Measurements from ENCODE around the gene SRF. TPM values are rescaled to one million over a fixed set of nuclear protein-coding genes. Genes with fewer than 3 reads are reported as not detected.
"Not testable (repeated sequence)": the region's sequence is repeated elsewhere in the genome, so short reads cannot be mapped to it uniquely, and the experiment has no call there.

The SRF gene
- total RNA-seq = 55.7 TPM

GRCh38 chr6:43170931-43171706, at the start of gene SRF:
Gene SRF (plus strand): TSS chr6:43171269. CDS start chr6:43171657, 388 bp downstream.
- DNase-seq (ENCODE audit: low spot score) = peak; percentile 100

- no peak for DNase-seq (ENCODE audit: low spot score)
Measured at GRCh38 chr6:43122146-43122545, 48.9 kb upstream of the SRF start.

- no peak for DNase-seq (ENCODE audit: low spot score)
Measured at GRCh38 chr6:43123461-43124314, 47.4 kb upstream of the SRF start.

- DNase-seq (ENCODE audit: low spot score) = no peak
Measured at GRCh38 chr6:43124481-43124880, 46.6 kb upstream of the SRF start.

GRCh38 chr6:43125119-43125518, 46.0 kb upstream of the SRF start:
- DNase-seq (ENCODE audit: low spot score) = no peak

GRCh38 chr6:43125555-43125954, 45.5 kb upstream of the SRF start:
- DNase-seq (ENCODE audit: low spot score) = no peak

- no peak for DNase-seq (ENCODE audit: low spot score)
Measured at GRCh38 chr6:43127180-43127579, 43.9 kb upstream of the SRF start.

GRCh38 chr6:43127877-43128276, 43.2 kb upstream of the SRF start:
- no peak for DNase-seq (ENCODE audit: low spot score)

- no peak for DNase-seq (ENCODE audit: low spot score)
Measured at GRCh38 chr6:43128926-43129325, 42.1 kb upstream of the SRF start.

- DNase-seq (ENCODE audit: low spot score) = no peak
Measured at GRCh38 chr6:43129434-43130194, 41.5 kb upstream of the SRF start.

- DNase-seq (ENCODE audit: low spot score) = no peak
Measured at GRCh38 chr6:43130429-43130828, 40.6 kb upstream of the SRF start.

GRCh38 chr6:43131379-43131778, 39.7 kb upstream of the SRF start:
- not testable (repeated sequence) for DNase-seq (ENCODE audit: low spot score)

GRCh38 chr6:43138267-43138666, 32.8 kb upstream of the SRF start:
- no peak for DNase-seq (ENCODE audit: low spot score)

GRCh38 chr6:43139973-43140372, 31.1 kb upstream of the SRF start:
- not testable (repeated sequence) for DNase-seq (ENCODE audit: low spot score)

GRCh38 chr6:43141644-43142043, 29.4 kb upstream of the SRF start:
- no peak for DNase-seq (ENCODE audit: low spot score)

- DNase-seq (ENCODE audit: low spot score) = no peak
Measured at GRCh38 chr6:43142101-43142500, 29.0 kb upstream of the SRF start.

- DNase-seq (ENCODE audit: low spot score) = peak; percentile 89
Measured at GRCh38 chr6:43143235-43144128, 27.6 kb upstream of the SRF start.

GRCh38 chr6:43144879-43145278, 26.2 kb upstream of the SRF start:
- no peak for DNase-seq (ENCODE audit: low spot score)

GRCh38 chr6:43146261-43146660, 24.8 kb upstream of the SRF start:
- no peak for DNase-seq (ENCODE audit: low spot score)

- no peak for DNase-seq (ENCODE audit: low spot score)
Measured at GRCh38 chr6:43146709-43147688, 24.1 kb upstream of the SRF start.
